Activated CD8-positive, alpha-beta T cell treated with anti-CD3 and anti-CD28 coated beads for 36 hours (primary cell): Measurements from ENCODE around the gene IL37. TPM values are rescaled to one million over a fixed set of nuclear protein-coding genes. Genes with fewer than 3 reads are reported as not detected.

Source experiments
- ATAC-seq: fragments of 200-7000 bp; cut with Tn5 transposase; one replicate; pipeline ENCODE4 v1.10.0; 2021; ENCODE audit warnings: mild to moderate bottlenecking, moderate library complexity
- CTCF ChIA-PET: fragments of 350-600 bp; sonication (Branson Sonifier 250); formaldehyde crosslinking; loops from one replicate; lab custom pipeline; 2021; ENCODE audit warnings: antibody characterized with exemption; lab: Charles Lee
- POLR2A ChIA-PET: fragments of 350-600 bp; sonication (Branson Sonifier 250); formaldehyde crosslinking; loops from one replicate; lab custom pipeline; 2021; ENCODE audit warnings: antibody characterized with exemption; lab: Charles Lee
- DNase-seq: peaks from one replicate; pipeline ENCODE4 v3.0.0-alpha.2; 2020
- H3K27ac Mint-ChIP-seq: one replicate; pipeline ENCODE4 v1.8.0; 2021; ENCODE audit warnings: mild to moderate bottlenecking, mixed read lengths
- H3K27me3 Mint-ChIP-seq: one replicate; pipeline ENCODE4 v1.8.0; 2021; ENCODE audit warnings: mixed read lengths
- H3K36me3 Mint-ChIP-seq: one replicate; pipeline ENCODE4 v1.8.0; 2021; ENCODE audit warnings: low read depth, mixed read lengths
- H3K4me1 Mint-ChIP-seq: one replicate; pipeline ENCODE4 v1.8.0; 2021; ENCODE audit warnings: low read depth, mixed read lengths
- H3K4me3 Mint-ChIP-seq: one replicate; pipeline ENCODE4 v1.8.0; 2021; ENCODE audit warnings: mild to moderate bottlenecking, moderate library complexity, mixed read lengths
- H3K9me3 Mint-ChIP-seq: one replicate; pipeline ENCODE4 v1.8.0; 2021; ENCODE audit warnings: mixed read lengths
- CTCF ChIP-seq: fragments of 200-600 bp; IDR thresholded peaks from one replicate; pipeline ENCODE4 v1.8.0; 2022; ENCODE audit warnings: antibody characterized with exemption, mild to moderate bottlenecking
- intact Hi-C: fragments of 100-400 bp; cut with micrococcal nuclease; formaldehyde crosslinking; loops from one replicate; pipeline ENCODE4 v1.10.0; 2022
- total RNA-seq, 2 experiments: library from RNA; stranded (reverse); gene quantifications; one replicate each; pipeline ENCODE4 v1.2.3, GENCODE V29; 2021

The IL37 gene
- total RNA-seq: not detected

GRCh38 chr2:112910865-112911264 lies at the start of gene IL37:
IL37 (plus strand) TSS chr2:112911165; CDS start chr2:112913013, 1,848 bp downstream.
- ChIA-PET POLR2A (no interaction called here), CTCF (interaction anchor here (1.1 to 1.7 kb wide), 2 partner anchors 26 to 33 kb away, joined by 3 to 8 read pairs; no protein-coding TSS in a partner anchor)
- DNase-seq: no peak
- Mint-ChIP-seq H3K9me3 (no peaks in the 10 kb centered on the region), H3K4me3 (no peak within 1 kb of the TSS), H3K36me3 (no peaks in the 10 kb centered on the region), H3K27ac (no peak within 1 kb of the TSS), H3K4me1 (peaks cover 14% of the 10 kb centered on the region), H3K27me3 (no peaks in the 10 kb centered on the region)
- no peak for TF ChIP-seq CTCF
- intact Hi-C loops: no loop called here
- no peak for ATAC-seq

GRCh38 chr2:112864072-112864471 lies 46.9 kb upstream of the IL37 start:
- no peak for ATAC-seq
- Mint-ChIP-seq H3K27ac (no peak overlapping the region), H3K36me3 (no peaks in the 10 kb centered on the region), H3K9me3 (peaks cover 6% of the 10 kb centered on the region), H3K27me3 (peaks cover 10% of the 10 kb centered on the region), H3K4me3 (no peak overlapping the region), H3K4me1 (no peaks in the 10 kb centered on the region)
- DNase-seq: no peak
- intact Hi-C loops: no loop called here
- TF ChIP-seq CTCF: no peak
- ChIA-PET CTCF (interaction anchor here (1.0 kb wide), 1 partner anchor 15 kb away, joined by 3 read pairs; no protein-coding TSS in a partner anchor), POLR2A (interaction anchor here (0.5 kb wide), 1 partner anchor 52 kb away, joined by 3 read pairs; no protein-coding TSS in a partner anchor)

GRCh38 chr2:112866128-112866835 lies 44.7 kb upstream of the IL37 start:
- H3K27ac Mint-ChIP-seq: no peak overlapping the region
- intact Hi-C loops: no loop called here
- no peaks in the 10 kb centered on the region for H3K36me3 Mint-ChIP-seq
- peaks cover 18% of the 10 kb centered on the region for H3K27me3 Mint-ChIP-seq
- H3K4me3 Mint-ChIP-seq: no peak overlapping the region
- CTCF ChIA-PET: interaction anchor here (1.2 kb wide), 1 partner anchor 117 kb away, joined by 3 read pairs; no protein-coding TSS in a partner anchor
- no peaks in the 10 kb centered on the region for H3K9me3 Mint-ChIP-seq
- no peak for ATAC-seq
- no peak for TF ChIP-seq CTCF
- POLR2A ChIA-PET: no interaction called here
- no peaks in the 10 kb centered on the region for H3K4me1 Mint-ChIP-seq
- no peak for DNase-seq

GRCh38 chr2:112867701-112868631 lies 43.0 kb upstream of the IL37 start:
- Mint-ChIP-seq H3K4me1 (no peaks in the 10 kb centered on the region), H3K9me3 (no peaks in the 10 kb centered on the region), H3K27me3 (peaks cover 25% of the 10 kb centered on the region), H3K36me3 (no peaks in the 10 kb centered on the region), H3K4me3 (no peak overlapping the region), H3K27ac (no peak overlapping the region)
- ATAC-seq (no peak), DNase-seq (no peak)
- POLR2A ChIA-PET: no interaction called here
- intact Hi-C loops: no loop called here
- TF ChIP-seq CTCF: no peak
- CTCF ChIA-PET: interaction anchor here (0.8 to 1.4 kb wide), 3 partner anchors 17 to 119 kb away, joined by 3 to 4 read pairs (median 4); no protein-coding TSS in a partner anchor
